CD4-positive, alpha-beta T cell treated with Interleukin-17A for 4 hours (primary cell): Measurements from ENCODE around the gene PAX4.
"Not testable (repeated sequence)": the region's sequence is repeated elsewhere in the genome, so short reads cannot be mapped to it uniquely, and the experiment has no call there.

Experiments used
- DNase-seq: peaks from one replicate; pipeline ENCODE4 v3.0.0-alpha.2; 2020; ENCODE audit warnings: mixed read lengths

PAX4 gene

GRCh38 chr7:127584648-127585043, 33.3 kb downstream of the PAX4 start:
- DNase-seq = no peak

GRCh38 chr7:127582361-127582760, 35.6 kb downstream of the PAX4 start:
- DNase-seq = no peak

- DNase-seq = no peak
Observed at GRCh38 chr7:127581716-127582115, 36.2 kb downstream of the PAX4 start.

GRCh38 chr7:127580612-127581011, 37.3 kb downstream of the PAX4 start:
- DNase-seq = no peak

GRCh38 chr7:127578711-127579275, 39.1 kb downstream of the PAX4 start:
- DNase-seq = no peak

- no peak for DNase-seq
Observed at GRCh38 chr7:127578036-127578684, 39.8 kb downstream of the PAX4 start.

GRCh38 chr7:127571741-127572505, 46.0 kb downstream of the PAX4 start:
- DNase-seq = no peak

- not testable (repeated sequence) for DNase-seq
Observed at GRCh38 chr7:127568034-127568433, 49.9 kb downstream of the PAX4 start.

- DNase-seq = no peak
Observed at GRCh38 chr7:127566242-127566641, 51.7 kb downstream of the PAX4 start.
